GM20431 (cell line): ENCODE results near the gene ADAM10.
"Not testable (repeated sequence)": the region's sequence is repeated elsewhere in the genome, so short reads cannot be mapped to it uniquely, and the experiment has no call there.

Experiments
- in situ Hi-C: fragments of 300-500 bp; cut with MseI, MboI; formaldehyde crosslinking; loops from one replicate; pipeline ENCODE4 v1.15.0; 2020; ENCODE audit warnings: low sequenced_read_pairs; ENCODE audit not compliant: unreplicated experiment

ADAM10 gene

DNA sequence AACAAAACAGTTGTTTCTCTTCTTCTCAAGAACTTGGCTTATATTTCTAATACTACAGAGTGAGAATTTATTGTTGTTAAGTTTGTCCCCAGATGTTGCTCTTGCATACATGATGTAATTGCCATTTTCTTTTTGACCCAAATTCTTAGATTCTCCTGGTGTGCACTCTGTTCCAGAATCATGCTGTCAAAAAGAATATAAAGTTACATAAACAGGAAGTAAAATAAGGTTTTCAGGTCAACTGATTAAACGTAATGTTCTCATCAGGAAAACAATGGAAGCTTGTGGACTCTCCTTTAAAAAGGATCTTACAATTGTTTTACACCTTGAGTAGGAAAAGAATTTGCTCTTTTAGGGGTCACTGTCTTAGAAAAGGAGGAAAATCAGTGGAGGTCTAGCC lies 121.8 kb downstream of the ADAM10 start:
- in situ Hi-C loops: no loop called here

DNA sequence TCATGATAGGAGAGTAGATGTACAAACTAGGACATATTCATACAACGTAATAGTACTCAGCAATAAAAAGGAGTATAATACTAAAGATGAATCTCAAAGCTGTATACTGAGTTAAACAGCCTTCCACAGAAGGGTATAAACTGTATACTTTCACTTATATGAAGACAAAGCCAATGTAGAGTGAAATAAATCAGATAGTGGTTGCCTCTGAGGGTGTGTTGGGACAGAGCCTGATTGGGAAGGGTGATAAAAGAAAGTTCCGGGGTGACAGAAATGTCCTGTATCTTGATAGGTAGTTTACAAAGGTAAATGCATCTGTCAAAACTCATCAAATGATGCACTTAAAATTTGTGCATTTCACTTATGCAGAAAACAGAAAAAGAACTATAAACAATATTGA lies 122.5 kb downstream of the ADAM10 start:
- in situ Hi-C loops: no loop called here

DNA sequence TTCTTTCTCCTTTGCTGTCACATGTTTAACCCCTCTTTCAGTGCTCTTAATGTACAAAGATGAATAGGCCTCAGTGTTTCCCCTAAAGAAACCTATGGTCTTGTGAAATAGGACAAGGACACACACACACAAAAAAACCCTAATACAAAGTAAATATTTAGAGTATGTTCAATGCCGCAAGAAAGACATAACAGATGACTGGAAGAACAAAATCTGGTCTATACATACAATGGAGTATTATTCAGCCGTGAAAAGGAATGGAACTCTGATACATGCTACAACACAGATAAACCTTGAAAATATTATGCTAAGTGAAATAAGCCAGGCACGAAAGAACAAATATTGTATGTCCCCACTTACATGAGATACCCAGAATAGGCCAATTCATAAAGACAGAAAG lies 123.1 kb downstream of the ADAM10 start:
- in situ Hi-C loops: no loop called here

DNA sequence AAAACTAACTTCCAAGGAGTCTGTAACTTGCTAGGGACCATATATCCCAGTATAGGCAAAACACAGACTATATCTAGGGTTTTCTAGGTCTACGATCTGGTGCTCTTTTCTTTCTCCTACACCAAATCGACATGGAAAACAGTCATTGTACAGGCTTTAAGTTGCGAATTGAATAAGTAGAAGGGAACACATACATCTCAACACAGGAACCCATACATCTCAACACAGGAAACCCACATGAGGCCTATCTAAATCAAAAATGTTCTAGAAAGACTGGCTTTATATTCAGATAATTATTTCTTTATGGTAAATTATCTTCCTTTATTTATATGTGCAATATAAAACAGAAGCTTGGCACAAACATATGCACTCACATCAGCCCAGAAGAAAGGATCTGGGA lies 126.6 kb downstream of the ADAM10 start:
- in situ Hi-C loops: no loop called here

DNA sequence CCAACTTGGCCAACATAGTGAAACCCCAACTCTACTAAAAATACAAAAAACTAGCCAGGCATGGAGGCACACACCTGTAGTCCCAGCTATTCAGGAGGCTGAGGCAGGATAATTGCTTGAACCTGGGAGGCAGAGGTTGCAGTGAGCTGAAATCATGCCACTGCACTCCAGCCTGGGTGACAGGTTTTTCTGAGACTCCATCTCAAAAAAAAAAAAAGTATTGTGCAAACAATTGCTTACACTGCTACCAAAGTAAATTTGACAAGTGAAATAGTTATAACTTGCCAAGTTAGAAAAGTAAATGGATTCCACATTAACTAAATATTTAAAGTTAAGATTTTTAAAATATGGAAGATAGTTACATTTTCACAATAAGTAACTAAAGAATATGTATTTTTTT lies 129.2 kb downstream of the ADAM10 start:
- in situ Hi-C loops: not testable (repeated sequence)

- in situ Hi-C loops: no loop called here
Observed at GRCh38 chr15:58616171-58616570, 133.3 kb downstream of the ADAM10 start.

DNA sequence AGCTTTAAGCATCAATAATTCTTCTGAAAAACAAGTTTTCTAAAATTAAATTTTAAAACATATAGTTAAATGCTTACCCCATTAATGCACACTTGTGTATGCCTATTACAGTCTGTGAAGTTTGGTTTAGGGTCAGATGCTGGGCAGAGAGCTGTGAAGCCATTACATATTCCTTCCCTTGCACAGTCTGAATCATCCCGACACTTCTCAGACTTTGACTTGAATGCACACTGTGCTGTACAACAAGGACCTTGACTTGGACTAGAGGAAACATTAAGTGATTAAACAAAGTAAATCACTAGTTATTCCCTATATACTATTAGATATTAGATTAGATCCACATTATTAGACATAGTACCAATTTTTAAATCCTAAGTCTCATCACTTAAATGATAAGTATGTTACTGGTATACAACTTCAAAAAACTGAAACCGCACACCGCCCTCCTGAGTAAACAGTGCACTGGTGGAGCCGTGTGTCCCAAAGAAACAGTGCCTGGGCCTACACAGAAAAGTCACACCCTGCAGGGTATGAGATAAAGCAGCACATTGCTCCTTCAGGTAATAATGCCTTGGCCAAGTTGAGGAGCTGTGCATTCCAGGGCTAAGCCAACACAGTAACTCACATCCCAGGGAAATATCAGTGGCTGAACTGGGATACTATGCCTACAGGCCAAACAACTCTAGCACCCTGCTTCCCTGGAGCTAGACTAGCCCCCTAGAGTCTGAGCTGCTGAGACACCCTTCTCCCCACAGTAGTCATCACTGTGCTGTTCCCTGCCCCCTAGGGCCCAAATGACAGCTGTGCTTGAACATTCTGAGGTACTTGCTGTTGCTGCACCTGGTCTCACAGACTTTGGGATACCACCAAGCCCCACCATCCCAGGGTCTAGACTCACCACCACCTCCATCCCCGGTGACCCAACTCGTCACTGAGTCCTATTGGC lies 137.5 kb downstream of the ADAM10 start:
- in situ Hi-C loops: no loop called here

- in situ Hi-C loops: no loop called here
Observed at GRCh38 chr15:58608711-58609110, 140.8 kb downstream of the ADAM10 start.

DNA sequence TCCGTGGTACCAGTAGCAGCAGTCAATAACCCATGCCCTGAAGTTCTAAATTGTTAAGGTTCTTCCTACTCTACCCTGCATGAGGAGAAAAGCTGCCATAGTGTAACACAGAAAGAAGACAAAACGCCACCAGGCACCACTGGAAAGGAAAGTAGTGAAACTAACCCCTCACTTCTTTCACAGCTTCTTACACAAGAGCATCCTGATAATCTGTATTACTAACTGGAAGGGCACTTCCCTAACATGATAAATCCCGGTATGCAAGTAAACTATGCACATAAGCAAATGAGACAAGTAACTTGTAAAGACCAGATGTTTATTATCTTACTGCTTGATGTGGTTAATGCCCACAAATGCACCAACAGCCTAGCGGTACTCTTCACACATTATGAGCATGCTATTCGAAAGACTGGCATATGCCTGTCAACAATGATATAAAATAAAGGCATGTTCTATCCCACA lies 141.3 kb downstream of the ADAM10 start:
- in situ Hi-C loops: no loop called here

DNA sequence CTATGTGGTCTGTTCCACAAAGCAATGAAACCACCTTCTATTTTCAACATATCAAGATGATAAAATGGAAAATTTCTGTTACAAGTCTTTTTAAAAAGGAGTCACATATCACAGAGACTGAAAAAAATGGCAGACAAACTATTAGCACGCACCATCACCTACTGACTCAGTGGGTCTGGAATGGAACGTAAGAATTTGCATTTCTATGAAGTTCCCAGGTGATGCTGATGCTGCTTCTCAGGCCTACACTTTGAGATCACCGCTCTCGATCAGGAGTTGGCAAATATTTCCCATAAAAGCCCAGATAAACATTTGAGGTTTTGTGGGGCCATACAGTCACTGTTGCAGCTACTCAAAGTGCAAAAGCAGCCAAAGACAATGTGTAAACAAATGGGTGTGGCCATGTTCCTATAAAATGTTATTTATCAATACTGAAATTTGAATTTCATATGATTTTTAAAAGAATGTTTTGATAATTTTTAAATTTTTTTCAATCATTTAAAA lies 142.9 kb downstream of the ADAM10 start:
- in situ Hi-C loops: no loop called here

GRCh38 chr15:58605931-58606530 lies 143.5 kb downstream of the ADAM10 start:
- in situ Hi-C loops: no loop called here

GRCh38 chr15:58604455-58604923 lies 145.0 kb downstream of the ADAM10 start:
- in situ Hi-C loops: no loop called here

- in situ Hi-C loops: not testable (repeated sequence)
Observed at GRCh38 chr15:58603927-58604326, 145.6 kb downstream of the ADAM10 start.

DNA sequence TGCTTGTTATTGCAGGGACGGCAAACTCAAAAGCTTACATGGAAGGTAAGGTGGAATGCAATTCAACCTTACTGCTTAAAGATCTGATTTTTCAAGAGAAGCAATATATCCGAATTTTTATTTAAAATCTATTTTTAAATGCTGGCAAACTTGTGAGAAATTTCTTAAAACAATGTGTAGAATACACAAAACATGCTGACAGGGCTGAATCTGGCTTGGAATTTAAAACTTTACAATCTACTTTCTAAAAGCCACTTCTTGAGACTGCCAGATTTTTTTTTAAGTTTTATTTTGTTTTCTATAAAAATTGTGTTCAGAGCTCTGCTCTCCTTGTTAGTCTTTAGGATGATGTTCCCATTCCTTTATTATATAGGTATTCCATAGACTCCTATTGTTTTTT lies 146.7 kb downstream of the ADAM10 start:
- in situ Hi-C loops: no loop called here

- in situ Hi-C loops: no loop called here
Observed at GRCh38 chr15:58598829-58599210, 150.7 kb downstream of the ADAM10 start.

DNA sequence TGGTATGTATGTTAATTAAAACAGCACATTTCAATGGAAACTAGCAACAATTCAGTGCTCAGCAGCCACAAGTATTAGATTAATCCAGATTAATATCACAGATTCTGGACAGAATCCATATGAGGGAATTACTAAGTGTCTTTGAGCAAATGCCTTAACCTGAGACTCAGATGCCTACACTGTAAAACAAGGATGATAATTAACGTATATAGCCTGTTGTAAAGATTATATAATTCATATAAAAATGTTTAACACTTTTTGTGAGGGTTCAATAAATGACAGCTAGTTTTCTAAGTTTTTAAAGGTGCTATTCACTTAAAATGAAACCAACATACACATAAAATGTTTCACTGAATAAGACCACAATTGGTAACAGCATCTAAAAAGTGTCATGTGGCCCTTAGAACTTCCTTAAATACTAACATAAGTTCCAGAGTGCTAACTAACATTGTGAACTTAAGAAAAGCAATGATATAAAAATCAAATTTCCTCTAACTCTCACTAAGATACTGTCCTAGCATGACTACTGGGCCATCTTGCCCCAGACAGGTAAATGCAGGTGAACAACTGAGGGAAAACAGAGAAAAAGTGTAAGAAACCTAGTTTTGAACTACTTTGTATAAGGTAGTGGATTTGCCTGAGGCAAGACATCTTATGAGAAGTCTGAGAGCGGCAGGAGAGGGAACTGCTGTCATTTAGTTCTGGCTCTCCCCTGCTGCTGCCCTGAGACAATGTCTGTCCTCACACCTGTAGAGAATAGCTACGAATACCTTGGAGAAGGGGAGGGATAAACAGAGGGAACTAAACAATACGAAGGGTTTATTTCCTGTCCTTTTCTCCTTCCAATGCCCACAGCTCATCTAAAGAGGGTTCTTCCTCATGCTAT lies 151.3 kb downstream of the ADAM10 start:
- in situ Hi-C loops: no loop called here

DNA sequence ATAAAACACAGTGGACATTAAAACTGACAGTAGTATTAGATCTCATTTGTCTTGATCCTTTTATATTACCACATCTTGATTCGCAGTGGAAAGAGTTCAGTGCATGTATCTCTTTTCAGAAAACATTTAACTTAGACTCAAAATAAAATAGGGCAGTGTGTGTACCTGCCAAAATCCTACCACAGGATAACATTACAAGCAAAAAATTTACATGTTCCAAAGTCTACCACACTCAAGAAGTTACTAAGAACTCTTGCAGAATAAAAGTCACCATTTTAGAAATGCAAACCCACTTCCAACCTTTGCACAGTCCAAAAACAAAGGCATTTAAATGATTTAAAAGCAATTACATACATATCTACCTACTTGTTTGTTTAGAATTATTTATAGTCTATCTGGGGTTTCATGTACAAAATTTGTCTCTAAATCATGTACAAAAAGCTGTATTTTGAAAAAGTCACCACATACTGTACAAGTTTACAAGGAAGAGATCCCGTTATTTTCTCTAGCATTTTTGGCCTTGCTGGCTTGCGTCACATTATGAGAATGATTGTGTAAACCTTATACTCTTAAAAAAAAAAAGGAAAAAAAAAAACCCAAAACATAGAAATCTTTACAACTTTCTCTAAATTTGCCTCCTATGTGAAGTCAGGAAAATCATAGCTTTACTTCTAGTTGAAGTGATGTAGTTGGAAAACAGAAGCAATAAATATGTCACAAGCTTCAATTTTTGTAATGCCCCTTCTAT lies 153.8 kb downstream of the ADAM10 start:
- in situ Hi-C loops: no loop called here

DNA sequence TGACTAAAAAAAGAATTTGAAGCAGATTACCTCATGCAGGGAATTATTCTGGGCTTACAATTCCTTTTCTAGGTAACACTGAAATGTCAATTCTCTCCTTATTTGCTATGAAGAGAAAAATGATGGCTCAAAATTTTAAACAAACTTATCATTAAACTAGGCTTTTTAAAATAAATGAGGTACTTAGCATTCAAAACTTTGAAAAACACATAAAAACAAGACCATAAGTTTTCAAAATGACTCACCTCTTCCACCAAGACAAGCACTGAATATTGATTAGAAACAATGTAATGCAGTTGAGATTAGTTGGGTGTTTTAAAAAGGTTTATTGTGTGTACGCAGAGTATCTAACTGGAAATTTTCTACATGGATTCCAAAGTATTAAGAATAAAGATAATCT lies 154.6 kb downstream of the ADAM10 start:
- in situ Hi-C loops: no loop called here

DNA sequence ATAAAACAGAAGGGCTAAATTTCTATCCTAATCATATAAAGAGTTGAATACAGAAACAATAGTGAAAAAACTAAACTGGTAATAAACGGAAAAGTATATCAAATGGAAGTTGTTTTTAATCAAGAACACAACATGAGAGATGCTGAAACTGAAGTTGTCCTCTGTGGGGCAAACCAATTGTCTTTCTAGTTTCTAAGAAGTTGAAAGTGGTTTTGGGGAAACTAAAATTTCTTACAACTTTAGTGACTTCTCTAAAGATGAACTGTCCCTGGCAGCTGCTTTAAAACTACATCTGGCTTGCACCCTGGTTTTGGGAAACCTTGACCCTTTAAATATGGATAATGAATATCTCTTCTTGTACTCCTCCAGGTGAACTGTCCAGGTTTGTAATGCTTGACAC lies 155.6 kb downstream of the ADAM10 start:
- in situ Hi-C loops: no loop called here

DNA sequence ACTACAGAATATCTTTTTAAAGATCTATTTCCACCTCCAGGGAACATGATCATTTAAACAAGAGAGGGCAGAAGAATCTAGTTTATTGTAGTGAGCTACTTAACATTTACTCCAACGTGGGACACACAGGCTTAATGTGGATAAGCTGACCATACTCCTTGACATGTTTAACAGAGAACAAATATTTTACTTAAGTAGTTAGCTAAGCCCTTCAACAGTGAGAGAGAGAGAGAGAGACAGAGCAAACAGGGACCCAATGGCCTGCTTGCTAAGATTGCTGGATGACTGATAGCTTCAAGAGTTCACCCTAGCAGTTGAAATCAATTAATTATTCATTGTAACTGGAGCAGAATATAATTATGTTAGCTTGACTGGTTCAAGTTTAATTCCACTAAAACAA lies 158.6 kb downstream of the ADAM10 start:
- in situ Hi-C loops: no loop called here
